Colonic mucosa (tissue), 4 donors: ENCODE measurements around the gene PANK2. TPM values are rescaled to one million over a fixed set of nuclear protein-coding genes. Genes with fewer than 3 reads are reported as not detected.

Source experiments
- DNase-seq: peaks from one replicate; pipeline ENCODE4 v3.0.0-alpha.2; 2020
- H3K27ac ChIP-seq: fragments of 200-600 bp; one replicate; pipeline ENCODE4 v1.8.0; 2021
- H3K27me3 ChIP-seq: fragments of 200-600 bp; one replicate; pipeline ENCODE4 v1.8.0; 2021
- H3K36me3 ChIP-seq: fragments of 200-600 bp; one replicate; pipeline ENCODE4 v1.8.0; 2021
- H3K4me1 ChIP-seq: fragments of 200-600 bp; one replicate; pipeline ENCODE4 v1.8.0; 2021; ENCODE audit warnings: mild to moderate bottlenecking
- H3K4me3 ChIP-seq: fragments of 200-600 bp; one replicate; pipeline ENCODE4 v1.8.0; 2021
- H3K9ac ChIP-seq, 2 donors: one replicate each; pipeline ENCODE4 v1.7.0; 2013; ENCODE audit warnings: control low read depth in 2 of 2, low read depth in 2 of 2, low read length in 2 of 2
- H3K9me3 ChIP-seq: fragments of 200-600 bp; one replicate; pipeline ENCODE4 v1.8.0; 2021
- intact Hi-C: fragments of 100-400 bp; cut with DNase I; formaldehyde crosslinking; loops from one replicate; pipeline ENCODE4 v1.14.1; 2022
- total RNA-seq, 2 donors: library from RNA; stranded (reverse); fragmentation: NEBNext Ultra II Directional in 1 of 2; extraction: Animal tissue kit (Norgen Biotek cat#: 25700) in 1 of 2; gene quantifications; one replicate each; pipeline ENCODE4 v1.2.1, GENCODE V29; 2021
- TF ChIP-seq, protein P1 (sequence below): fragments of 200-600 bp; IDR thresholded peaks from one replicate; pipeline ENCODE4 v1.8.0; 2022; ENCODE audit warnings: antibody characterized with exemption, mild to moderate bottlenecking
- donor health status: healthy.
- donor health status: DM: no; HTN: no; CAD: no.
- donor health status: DM: no; HTN: no; CAD: no.

Gene PANK2
- total RNA-seq, 2 donors from 2014 or later, result 29.7 to 31.3 TPM

GRCh38 chr20:3925899-3926638 is 36.9 kb downstream of the PANK2 start:
- H3K4me3 ChIP-seq, result no peak overlapping the region
- H3K27ac ChIP-seq, result no peak overlapping the region
- intact Hi-C loops, result no loop called here

GRCh38 chr20:3927486-3928291 is 38.5 kb downstream of the PANK2 start:
- TF ChIP-seq, protein P1, sequence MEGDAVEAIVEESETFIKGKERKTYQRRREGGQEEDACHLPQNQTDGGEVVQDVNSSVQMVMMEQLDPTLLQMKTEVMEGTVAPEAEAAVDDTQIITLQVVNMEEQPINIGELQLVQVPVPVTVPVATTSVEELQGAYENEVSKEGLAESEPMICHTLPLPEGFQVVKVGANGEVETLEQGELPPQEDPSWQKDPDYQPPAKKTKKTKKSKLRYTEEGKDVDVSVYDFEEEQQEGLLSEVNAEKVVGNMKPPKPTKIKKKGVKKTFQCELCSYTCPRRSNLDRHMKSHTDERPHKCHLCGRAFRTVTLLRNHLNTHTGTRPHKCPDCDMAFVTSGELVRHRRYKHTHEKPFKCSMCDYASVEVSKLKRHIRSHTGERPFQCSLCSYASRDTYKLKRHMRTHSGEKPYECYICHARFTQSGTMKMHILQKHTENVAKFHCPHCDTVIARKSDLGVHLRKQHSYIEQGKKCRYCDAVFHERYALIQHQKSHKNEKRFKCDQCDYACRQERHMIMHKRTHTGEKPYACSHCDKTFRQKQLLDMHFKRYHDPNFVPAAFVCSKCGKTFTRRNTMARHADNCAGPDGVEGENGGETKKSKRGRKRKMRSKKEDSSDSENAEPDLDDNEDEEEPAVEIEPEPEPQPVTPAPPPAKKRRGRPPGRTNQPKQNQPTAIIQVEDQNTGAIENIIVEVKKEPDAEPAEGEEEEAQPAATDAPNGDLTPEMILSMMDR, result no peak
- no peak overlapping the region for H3K4me3 ChIP-seq
- H3K36me3 ChIP-seq, result no peaks in the 10 kb centered on the region
- no peaks in the 10 kb centered on the region for H3K27me3 ChIP-seq
- H3K4me1 ChIP-seq, result no peaks in the 10 kb centered on the region
- intact Hi-C loops, result no loop called here
- no peak overlapping the region for H3K27ac ChIP-seq
- H3K9me3 ChIP-seq, result no peaks in the 10 kb centered on the region
- no peak for DNase-seq
- no peak overlapping the region for H3K9ac ChIP-seq

More at GRCh38 chr20:3925899-3926638, 36.9 kb downstream of the PANK2 start:
- Histone ChIP-seq H3K9ac (no peak overlapping the region), H3K4me1 (no peaks in the 10 kb centered on the region), H3K9me3 (no peaks in the 10 kb centered on the region), H3K36me3 (no peaks in the 10 kb centered on the region), H3K27me3 (no peaks in the 10 kb centered on the region)
- TF ChIP-seq, protein P1, result no peak
- DNase-seq, result no peak

DNA sequence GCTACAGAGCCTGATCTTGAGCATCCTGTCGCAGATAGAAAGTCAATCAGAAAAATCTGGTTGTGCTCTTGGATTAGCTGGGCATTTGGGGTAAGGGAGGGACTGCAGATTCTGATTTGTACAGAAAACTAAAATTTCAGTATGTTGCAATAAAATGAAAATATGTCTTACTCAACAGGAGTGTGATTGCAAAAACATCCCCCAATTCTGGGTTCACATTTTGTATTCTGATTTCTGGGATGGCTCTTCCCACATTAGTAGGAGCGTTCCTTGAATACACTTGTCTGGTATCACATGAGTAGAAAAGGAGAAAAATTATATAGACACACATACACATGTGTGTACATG is 40.5 kb downstream of the PANK2 start:
- no peak overlapping the region for H3K9ac ChIP-seq
- TF ChIP-seq, protein P1, result no peak
- no peak overlapping the region for H3K27ac ChIP-seq
- intact Hi-C loops, result no loop called here
- H3K9me3 ChIP-seq, result no peaks in the 10 kb centered on the region
- no peaks in the 10 kb centered on the region for H3K27me3 ChIP-seq
- no peaks in the 10 kb centered on the region for H3K36me3 ChIP-seq
- no peaks in the 10 kb centered on the region for H3K4me1 ChIP-seq
- no peak overlapping the region for H3K4me3 ChIP-seq
- DNase-seq, result no peak

DNA sequence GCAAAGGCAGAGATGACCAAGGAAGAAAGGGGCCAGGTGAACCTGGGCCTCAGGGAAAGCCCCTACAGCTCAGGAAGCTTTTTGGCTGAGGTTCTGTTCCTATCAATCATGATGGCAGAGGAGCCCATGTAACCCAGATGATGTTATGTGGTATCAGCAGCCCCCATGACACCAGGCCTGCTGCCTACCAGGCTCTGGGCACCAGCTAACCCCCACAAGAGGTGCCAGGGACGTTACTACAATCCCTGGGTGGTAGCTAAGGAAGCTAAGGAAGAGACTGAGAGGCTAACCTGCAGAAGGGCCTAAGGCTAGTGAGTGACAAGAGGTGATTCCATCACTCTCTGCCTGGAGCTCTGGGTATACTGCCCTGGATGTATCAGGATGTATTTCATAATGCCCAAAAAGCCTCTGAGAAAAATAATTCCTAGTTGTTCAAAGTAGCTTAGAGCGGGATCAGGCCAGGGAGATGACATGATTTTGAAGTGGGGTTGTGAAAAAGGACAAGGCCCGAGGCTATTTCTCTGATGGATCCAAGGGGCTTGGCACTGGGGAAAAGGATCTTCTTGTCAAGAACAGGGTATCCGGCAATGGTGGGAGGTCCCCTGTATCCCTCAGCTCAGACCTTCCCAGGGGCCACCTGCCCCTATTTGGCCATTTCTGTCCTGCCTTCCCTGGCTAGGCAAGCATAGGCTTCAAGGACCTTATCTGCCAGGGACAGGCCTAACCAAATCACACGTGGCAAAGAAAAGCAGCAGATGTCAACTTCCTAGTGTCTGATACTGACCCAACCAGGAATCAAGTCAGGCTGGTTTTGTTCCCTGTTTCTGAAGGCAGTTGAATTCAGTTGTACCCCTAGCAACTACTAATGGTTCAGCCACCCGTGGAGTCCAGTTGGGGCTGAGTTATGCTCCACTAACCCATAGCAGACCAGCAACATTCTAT is 41.3 kb downstream of the PANK2 start:
- TF ChIP-seq, protein P1, result no peak
- no peak for DNase-seq
- Histone ChIP-seq H3K27ac (no peak overlapping the region), H3K36me3 (no peaks in the 10 kb centered on the region), H3K27me3 (no peaks in the 10 kb centered on the region), H3K9ac (no peak overlapping the region), H3K4me3 (no peak overlapping the region), H3K9me3 (no peaks in the 10 kb centered on the region), H3K4me1 (no peaks in the 10 kb centered on the region)
- intact Hi-C loops, result no loop called here

DNA sequence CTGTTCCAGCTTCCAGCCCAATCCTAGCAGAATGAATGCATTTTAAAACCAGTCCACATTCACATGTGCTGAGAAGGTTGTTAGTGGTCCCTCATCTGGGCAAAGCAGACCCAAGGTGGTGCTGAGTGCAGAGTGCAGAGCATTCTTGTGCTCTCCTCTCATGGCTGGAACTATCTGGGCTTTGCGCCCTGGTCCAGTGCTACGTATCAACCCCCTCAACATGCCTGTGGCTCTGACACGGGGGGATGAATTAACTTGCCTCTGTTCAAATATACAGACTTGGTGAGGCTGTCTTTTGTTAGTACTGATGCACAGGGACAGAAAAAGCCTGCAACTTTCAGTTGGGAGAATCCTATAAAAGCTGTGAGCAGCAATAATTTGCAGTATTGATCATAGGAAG is 42.5 kb downstream of the PANK2 start:
- Histone ChIP-seq H3K27me3 (no peaks in the 10 kb centered on the region), H3K4me1 (no peaks in the 10 kb centered on the region), H3K4me3 (no peak overlapping the region), H3K9ac (no peak overlapping the region), H3K9me3 (no peaks in the 10 kb centered on the region), H3K27ac (no peak overlapping the region), H3K36me3 (no peaks in the 10 kb centered on the region)
- intact Hi-C loops, result no loop called here
- TF ChIP-seq, protein P1, result no peak
- no peak for DNase-seq
